ENCODE data around the gene LHFPL5.

The LHFPL5 gene

DNA sequence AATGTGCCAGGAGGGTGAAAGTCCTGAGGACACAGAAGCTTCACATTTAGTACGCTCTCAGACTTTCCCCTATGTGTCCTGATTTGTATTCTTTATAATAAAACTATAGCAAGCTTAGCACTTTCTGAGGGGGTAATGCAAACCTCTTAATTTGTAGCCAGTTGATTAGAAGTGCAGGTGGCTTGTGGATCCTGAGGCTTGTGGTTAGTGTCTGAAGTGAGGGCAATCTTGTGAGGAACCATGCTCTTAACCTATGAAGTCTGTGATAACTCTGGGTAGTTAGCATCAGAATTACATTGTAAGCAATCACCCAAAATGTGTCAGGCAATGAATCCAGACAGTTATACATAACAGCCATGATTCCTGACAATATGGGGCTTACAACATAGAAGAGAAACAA, 51.1 kb downstream of the LHFPL5 start:
- DNase-seq (ENCODE audit: low spot score), result no peak

DNA sequence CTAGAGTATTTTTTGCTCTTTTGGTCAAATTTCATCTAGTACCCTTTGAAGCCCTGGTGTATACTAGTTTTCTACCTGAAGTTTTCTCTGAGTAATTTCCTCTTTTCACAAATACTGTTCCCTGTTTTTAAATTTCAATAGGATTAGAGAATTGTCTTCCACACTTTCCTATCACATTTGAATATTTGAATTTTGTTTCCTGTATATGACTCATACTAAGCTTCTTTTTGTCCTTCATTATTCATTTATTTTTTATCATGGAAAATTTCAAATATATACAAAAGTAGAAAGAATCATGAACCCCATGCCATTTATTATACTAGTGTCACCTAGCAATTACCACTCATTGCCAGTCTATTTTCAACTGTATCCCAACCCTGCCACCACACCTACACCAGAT, 52.7 kb downstream of the LHFPL5 start:
- DNase-seq (ENCODE audit: low spot score), result no peak

DNA sequence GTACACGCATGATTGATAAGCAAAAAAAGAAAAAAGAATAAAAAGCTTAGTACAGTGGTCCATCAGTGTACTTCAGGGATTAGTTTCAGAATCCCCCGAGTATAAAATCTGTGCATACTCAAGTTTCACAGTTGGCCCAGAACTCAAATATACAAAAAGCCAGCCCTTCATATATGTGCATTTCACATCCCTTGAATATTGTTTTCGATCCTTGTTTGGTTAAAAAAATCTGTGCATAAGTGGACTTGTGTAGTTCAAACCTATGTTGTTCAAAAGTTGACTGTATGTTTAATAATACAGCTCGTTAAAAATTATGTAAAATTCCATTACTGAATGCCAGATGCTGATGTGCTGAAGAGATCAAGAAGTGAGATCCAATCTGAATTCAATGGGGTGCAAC, 54.2 kb downstream of the LHFPL5 start:
- DNase-seq (ENCODE audit: low spot score), result no peak
